ENCODE measurements around the gene SPRED3.
"Not testable (repeated sequence)": the region's sequence is repeated elsewhere in the genome, so short reads cannot be mapped to it uniquely, and the experiment has no call there.

SPRED3 gene, protein sequence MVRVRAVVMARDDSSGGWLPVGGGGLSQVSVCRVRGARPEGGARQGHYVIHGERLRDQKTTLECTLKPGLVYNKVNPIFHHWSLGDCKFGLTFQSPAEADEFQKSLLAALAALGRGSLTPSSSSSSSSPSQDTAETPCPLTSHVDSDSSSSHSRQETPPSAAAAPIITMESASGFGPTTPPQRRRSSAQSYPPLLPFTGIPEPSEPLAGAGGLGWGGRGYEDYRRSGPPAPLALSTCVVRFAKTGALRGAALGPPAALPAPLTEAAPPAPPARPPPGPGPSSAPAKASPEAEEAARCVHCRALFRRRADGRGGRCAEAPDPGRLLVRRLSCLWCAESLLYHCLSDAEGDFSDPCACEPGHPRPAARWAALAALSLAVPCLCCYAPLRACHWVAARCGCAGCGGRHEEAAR

GRCh38 chr19:38388349-38389100 lies at the start of gene SPRED3:
Gene SPRED3, plus strand, starts transcription at chr19:38388697. Its CDS starts 1,606 bp downstream, at chr19:38390303.
- DNase-seq (ENCODE audit: low read depth), result no peak

DNA sequence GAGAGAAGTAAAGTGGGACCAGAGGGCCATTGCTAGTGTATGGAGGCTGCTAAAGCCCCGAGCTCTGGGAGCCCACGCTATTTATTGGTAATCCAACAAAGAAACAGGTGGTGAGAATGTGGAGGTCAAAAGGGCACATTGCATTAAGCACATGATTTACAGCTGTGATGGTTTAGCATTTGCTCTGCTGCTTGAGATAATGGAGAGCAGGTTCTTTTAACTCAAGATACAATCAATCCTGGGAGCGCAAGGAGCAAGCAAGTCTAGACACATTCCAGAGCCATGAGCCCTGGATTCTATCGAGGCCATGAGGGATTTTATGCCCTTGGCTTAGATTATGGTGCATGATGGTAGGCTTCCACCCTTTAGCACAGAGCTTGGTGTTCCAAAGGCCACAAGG lies 49.5 kb upstream of the SPRED3 start:
- not testable (repeated sequence) for DNase-seq (ENCODE audit: low read depth)

GRCh38 chr19:38340927-38341326 lies 47.6 kb upstream of the SPRED3 start:
- DNase-seq (ENCODE audit: low read depth), result no peak

- no peak for DNase-seq (ENCODE audit: low read depth)
Observed at GRCh38 chr19:38346837-38347236, 41.7 kb upstream of the SPRED3 start.

GRCh38 chr19:38350883-38351282 lies 37.6 kb upstream of the SPRED3 start:
- DNase-seq (ENCODE audit: low read depth), result no peak

- no peak for DNase-seq (ENCODE audit: low read depth)
Observed at GRCh38 chr19:38351865-38352395, 36.6 kb upstream of the SPRED3 start.

DNA sequence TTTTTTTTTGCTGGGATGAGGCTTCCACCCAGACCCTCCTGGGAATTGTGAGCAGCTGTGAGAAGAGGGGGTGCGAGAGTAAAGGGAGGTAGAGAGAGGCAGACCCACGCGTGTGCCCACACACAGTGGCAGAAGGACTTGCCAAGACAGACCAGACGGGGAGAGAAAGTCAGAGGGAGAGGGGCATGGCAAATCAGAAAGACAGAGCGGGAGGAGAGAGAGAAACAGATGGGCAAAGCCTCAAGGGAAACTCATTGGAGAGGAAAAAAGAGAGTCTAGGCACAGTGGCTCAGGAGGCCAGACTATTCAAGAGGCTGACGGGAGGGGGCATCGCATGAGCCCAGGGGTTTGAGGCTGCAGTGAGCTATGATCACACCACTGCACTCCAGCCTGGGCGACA lies 35.9 kb upstream of the SPRED3 start:
- no peak for DNase-seq (ENCODE audit: low read depth)

GRCh38 chr19:38355728-38356725 lies 32.5 kb upstream of the SPRED3 start:
- DNase-seq (ENCODE audit: low read depth), result no peak

DNA sequence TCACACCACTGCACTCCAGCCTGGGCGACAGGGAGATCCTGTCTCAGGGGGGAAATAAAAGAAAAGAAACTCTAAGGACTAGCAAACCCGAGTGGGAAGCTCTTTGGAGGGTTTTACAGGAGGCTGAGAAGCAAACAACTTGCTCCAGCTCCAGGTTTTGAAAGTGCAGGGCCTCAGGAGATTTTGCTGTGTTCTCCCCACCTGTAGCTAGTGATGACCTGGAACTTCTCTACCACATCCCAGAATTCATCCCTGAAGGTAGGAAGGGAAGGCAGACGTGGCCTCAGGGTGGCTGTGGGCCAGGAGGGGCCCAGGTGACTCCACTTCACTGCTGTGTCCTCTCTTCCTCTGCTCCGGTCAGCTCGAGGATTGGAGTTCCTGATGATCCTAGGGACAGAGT lies 30.4 kb upstream of the SPRED3 start:
- no peak for DNase-seq (ENCODE audit: low read depth)

DNA sequence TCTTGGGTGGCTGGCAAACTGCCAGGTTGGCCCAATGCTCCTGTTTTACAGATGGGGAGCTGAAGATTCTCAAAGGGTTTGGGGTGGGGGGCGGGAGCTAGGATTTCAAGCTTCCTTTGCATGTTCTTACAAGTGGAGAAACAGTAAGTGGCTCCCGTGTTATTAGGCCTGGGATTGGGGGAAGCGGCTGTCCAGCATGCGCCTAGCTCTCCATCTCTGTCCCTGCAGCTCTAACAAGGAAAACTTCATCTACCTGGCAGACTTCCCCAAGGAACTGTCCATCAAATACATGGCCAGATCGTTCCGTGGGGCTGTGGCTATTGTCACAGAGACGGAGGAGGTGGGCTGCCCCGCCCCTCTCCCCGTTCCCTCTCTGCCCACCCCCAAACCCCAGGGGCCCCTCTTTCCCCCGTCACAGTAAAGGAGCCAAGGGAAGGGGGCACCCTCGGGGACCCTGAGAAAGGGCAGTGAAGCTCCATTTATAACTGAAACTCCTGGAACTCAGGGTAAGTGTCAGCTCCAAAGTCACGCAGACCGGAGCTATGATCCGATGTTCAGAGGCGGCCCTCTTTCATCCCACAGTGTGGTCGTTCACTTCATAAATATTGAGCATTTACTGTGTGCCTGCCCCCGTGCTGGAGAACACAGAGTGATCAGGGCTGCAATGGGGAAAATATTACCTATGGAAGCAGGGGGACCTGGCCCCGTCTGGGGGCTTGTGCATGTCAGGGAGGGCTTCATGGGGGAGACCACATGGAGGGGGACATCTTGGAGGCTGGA lies 29.1 kb upstream of the SPRED3 start:
- no peak for DNase-seq (ENCODE audit: low read depth)

- DNase-seq (ENCODE audit: low read depth), result no peak
Observed at GRCh38 chr19:38360351-38360750, 28.1 kb upstream of the SPRED3 start.

DNA sequence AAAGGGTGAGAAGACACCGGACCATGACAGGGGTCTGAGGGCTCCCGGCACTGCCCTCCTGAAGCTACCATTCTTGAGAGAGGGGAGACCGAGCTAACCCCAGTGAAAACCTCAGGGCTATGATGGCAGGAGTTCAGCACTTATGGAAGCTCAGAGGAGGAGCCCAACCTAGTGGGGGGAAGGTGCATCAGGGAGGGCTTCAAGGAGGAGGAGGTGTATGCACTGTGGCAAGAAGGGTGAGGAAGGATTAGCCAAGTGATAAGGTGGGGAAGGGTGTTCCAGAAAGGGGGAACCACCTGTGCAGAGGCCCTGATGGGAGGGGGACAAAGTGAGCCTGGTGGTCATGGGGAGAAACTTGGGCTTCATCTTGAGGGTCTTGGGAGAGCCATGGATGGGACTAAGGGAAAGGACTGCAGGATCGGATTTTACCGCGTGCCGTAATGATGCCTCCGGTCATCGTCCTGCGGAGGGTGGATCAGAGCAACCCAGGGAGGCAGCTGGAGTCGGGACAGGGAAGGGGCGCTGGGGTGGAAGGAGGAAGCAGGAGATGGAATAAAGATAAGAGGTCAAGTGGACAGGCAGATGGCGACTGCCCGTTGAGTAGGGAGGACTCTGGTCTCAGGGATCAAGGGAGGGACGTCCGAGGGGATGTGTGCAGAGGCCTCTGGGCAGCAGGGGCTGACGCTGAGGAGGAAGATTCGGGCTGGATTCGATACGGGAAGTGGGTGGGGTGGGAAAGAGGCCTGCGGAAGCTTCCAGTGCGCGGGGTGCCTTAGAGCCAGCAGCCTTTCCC lies 27.5 kb upstream of the SPRED3 start:
- no peak for DNase-seq (ENCODE audit: low read depth)

DNA sequence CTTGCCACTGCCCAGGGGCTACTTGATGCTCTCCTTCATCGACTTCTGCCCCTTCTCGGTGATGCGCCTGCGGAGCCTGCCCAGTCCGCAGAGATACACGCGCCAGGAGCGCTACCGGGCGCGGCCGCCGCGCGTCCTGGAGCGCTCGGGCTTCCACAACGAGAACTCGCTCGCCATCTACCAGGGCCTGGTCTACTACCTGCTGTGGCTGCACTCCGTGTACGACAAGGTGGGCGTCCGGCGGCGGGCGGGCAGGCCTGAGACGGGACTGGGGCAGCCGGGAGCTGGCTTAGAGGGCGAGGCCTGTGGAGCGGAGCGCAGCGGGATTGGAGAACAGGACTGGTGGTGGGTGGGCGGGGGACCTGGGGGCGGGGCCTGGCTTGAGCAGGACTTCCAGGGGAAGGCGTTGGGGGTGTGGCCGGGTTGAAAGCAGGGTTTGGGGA lies 26.8 kb upstream of the SPRED3 start:
- DNase-seq (ENCODE audit: low read depth), result peak; percentile 40

DNA sequence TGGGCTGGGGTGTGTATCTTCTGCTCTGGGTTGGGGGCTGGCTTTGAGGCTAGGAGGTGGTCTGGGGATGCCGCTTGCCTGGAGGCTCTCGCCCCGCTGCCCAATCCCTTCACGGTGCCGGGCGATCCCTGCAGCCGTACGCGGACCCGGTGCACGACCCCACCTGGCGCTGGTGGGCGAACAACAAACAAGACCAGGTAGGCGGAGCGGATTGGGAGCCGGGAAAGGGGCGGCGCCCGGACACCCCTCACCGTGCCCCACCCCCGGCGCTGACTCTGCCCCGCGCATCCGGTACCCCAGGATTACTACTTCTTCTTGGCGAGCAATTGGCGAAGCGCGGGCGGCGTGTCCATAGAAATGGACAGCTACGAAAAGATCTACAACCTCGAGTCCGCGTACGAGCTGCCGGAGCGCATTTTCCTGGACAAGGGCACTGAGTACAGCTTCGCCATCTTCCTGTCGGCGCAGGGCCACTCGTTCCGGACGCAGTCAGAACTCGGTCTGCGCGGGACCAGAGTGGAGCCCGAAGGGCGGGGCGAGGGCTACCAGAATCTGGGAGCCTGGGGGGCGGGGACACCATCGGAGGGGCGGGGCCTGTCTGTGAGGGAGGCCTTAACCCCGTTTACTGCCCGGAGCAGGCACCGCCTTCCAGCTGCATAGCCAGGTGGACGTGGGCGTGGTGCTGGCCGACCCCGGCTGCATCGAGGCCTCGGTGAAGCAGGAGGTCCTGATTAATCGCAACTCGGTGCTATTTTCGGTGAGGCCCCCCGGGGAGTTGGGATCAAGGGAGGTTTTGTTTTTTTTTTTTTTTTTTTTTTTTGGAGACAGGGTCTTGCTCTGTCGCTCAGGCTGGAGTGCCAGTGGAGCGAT lies 26.2 kb upstream of the SPRED3 start:
- peak; percentile 56 for DNase-seq (ENCODE audit: low read depth)

DNA sequence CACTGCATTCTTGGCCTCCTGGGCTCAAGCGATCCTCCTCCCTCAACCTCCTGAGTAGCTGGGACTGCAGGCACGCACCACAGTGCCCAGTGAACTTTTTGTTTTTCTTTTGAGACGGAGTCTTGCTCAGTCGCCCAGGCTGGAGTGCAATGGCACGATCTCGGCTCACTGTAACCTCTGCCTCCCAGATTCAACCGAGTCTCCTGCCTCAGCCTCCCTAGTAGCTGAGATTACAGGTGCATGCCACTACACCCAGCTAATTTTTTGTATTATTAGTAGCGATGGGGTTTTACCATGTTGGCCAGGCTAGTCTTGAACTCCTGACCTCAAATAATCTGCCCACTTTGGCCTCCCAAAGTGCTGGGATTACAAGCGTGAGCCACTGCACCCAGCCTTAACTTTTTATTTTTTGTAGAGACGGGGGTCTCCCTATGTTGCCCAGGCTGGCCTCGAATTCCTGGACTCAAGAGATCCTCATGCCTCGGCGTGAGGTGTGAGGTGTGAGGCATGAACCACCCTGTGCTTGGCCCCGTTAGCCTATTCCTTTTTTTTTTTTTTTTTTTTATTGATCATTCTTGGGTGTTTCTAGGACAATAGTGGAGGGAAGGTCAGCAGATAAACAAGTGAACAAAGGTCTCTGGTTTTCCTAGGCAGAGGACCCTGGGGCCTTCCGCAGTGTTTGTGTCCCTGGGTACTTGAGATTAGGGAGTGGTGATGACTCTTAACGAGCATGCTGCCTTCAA lies 25.4 kb upstream of the SPRED3 start:
- not testable (repeated sequence) for DNase-seq (ENCODE audit: low read depth)

GRCh38 chr19:38367041-38367440 lies 21.5 kb upstream of the SPRED3 start:
- DNase-seq (ENCODE audit: low read depth), result no peak

GRCh38 chr19:38369584-38369983 lies 18.9 kb upstream of the SPRED3 start:
- DNase-seq (ENCODE audit: low read depth), result no peak

DNA sequence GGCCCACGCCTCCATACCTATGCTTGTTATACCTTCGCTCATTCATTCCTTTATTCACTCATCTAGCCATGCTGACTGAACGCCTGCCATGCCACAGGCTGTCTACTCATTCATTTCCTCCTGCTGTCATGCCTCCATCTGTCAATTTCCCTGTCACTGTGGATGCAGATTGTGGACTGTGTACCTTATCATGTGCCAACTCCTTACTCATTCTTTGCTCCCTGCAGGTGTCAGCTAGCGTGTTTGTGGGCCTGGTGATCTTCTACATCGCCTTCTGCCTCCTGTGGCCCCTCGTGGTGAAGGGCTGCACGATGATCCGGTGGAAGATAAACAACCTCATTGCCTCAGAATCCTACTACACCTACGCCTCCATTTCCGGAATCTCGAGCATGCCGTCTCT lies 18.2 kb upstream of the SPRED3 start:
- DNase-seq (ENCODE audit: low read depth), result no peak

Measured in stimulated activated CD8-positive, alpha-beta memory T cell treated with anti-CD3 and anti-CD28 coated beads, Interleukin-15, amount 100 ng/mL, for 24 hours (primary cell).